H1 (cell line): ENCODE measurements around the gene BAK1. TPM values are rescaled to one million over a fixed set of nuclear protein-coding genes. Genes with fewer than 3 reads are reported as not detected.

Experiments
- polyA plus RNA-seq, 7 experiments: library from polyadenylated mRNA; depleted of rRNA in 3 of 7; stranded (reverse) in 5 of 7; unstranded in 2 of 7; fragments of >200 nt in 5 of 7; fragments of 200-250 nt in 2 of 7; gene quantifications; 1 replicate in 5 of 7; 2 replicates in 1 of 7; 4 replicates in 1 of 7; pipeline versions ENCODE4 v1.2.1 to v1.2.3, GENCODE V29; 2011 to 2013; ENCODE audit warnings: missing spikeins in 2 of 7, mixed read lengths in 2 of 7
- small RNA-seq: library from polyadenylated mRNA; stranded (forward); fragments of <200 nt; extraction: miRNeasy Mini kit (QIAGEN cat#:217004); gene quantifications from one replicate; pipeline ENCODE3, GENCODE V24; 2013; ENCODE audit not compliant: insufficient read depth
- total RNA-seq: library from RNA; stranded (reverse); fragmentation: NEBNext Ultra II Directional; extraction: Animal tissue kit (Norgen Biotek cat#: 25700); gene quantifications from 2 replicates; pipeline ENCODE4 v1.2.1, GENCODE V29; 2021

Gene BAK1
- total and polyA plus RNA-seq, 2 of the 8 experiments (the other 6 are each of a cell fraction or from before 2014, with no cell fraction given): 43.3 to 43.4 TPM

Small RNA genes within 50 kb of the gene (small RNA-seq; reads per million reads assigned to genes)
- not detected for gene RF00017

Other genes starting within 250 kb of the BAK1 start
- 64.3 and 69.3 TPM in 2 replicates for gene KIFC1, start 188.5 kb downstream of the BAK1 start, total RNA-seq
- gene KIFC1, start 188.5 kb downstream of the BAK1 start, polyA plus RNA-seq (2011; rRNA removed): 46.6 and 60.9 TPM in 2 replicates
- gene PHF1, start 169.3 kb downstream of the BAK1 start, total RNA-seq: 45.4 and 47.3 TPM in 2 replicates
- 78.6 and 109 TPM in 2 replicates for gene PHF1, start 169.3 kb downstream of the BAK1 start, polyA plus RNA-seq (2011; rRNA removed)
- gene CUTA, start 162.2 kb downstream of the BAK1 start, total RNA-seq: 297 and 315 TPM in 2 replicates
- gene CUTA, start 162.2 kb downstream of the BAK1 start, polyA plus RNA-seq (2011; rRNA removed): 460 and 671 TPM in 2 replicates
- gene SYNGAP1, start 160.2 kb downstream of the BAK1 start, total RNA-seq: 101 and 109 TPM in 2 replicates
- gene SYNGAP1, start 160.2 kb downstream of the BAK1 start, polyA plus RNA-seq (2011; rRNA removed): 31.0 and 66.9 TPM in 2 replicates
- gene ZBTB9, start 125.7 kb downstream of the BAK1 start, total RNA-seq: 20.2 and 25.0 TPM in 2 replicates
- gene ZBTB9, start 125.7 kb downstream of the BAK1 start, polyA plus RNA-seq (2011; rRNA removed): 15.1 and 16.9 TPM in 2 replicates
- 44.9 and 45.7 TPM in 2 replicates for gene ITPR3, start 41.0 kb upstream of the BAK1 start, total RNA-seq
- gene ITPR3, start 41.0 kb upstream of the BAK1 start, polyA plus RNA-seq (2011; rRNA removed): 29.1 and 37.2 TPM in 2 replicates
- 104 and 107 TPM in 2 replicates for gene UQCC2, start 131.4 kb upstream of the BAK1 start, total RNA-seq
- 44.1 and 52.1 TPM in 2 replicates for gene UQCC2, start 131.4 kb upstream of the BAK1 start, polyA plus RNA-seq (2011; rRNA removed)
- gene IP6K3, start 166.6 kb upstream of the BAK1 start, total RNA-seq: 0.22 and 0.23 TPM in 2 replicates
- gene IP6K3, start 166.6 kb upstream of the BAK1 start, polyA plus RNA-seq (2011; rRNA removed): 0.73 and 0.93 TPM in 2 replicates
- 54.1 and 57.3 TPM in 2 replicates for gene LEMD2, start 208.9 kb upstream of the BAK1 start, total RNA-seq
- gene LEMD2, start 208.9 kb upstream of the BAK1 start, polyA plus RNA-seq (2011; rRNA removed): 32.7 and 54.9 TPM in 2 replicates
- not detected in 2 replicates for gene MLN, start 223.7 kb upstream of the BAK1 start, total RNA-seq
- gene MLN, start 223.7 kb upstream of the BAK1 start, polyA plus RNA-seq (2011; rRNA removed): 0.31 TPM in 1 of 2 replicates, not detected in the other